DMS114 treated with DMSO at 0.1 percent for 48 hours (cell line): ENCODE results near the gene SETMAR.
A peak's percentile ranks its signal among the peaks of the same experiment; 100 is the strongest.
"Not testable (repeated sequence)": the region's sequence is repeated elsewhere in the genome, so short reads cannot be mapped to it uniquely, and the experiment has no call there.

Source experiments
- DNase-seq: peaks from one replicate; lab custom pipeline; 2025; ENCODE audit not compliant: unreplicated experiment; lab: John Stamatoyannopoulos, UW

Gene SETMAR

DNA sequence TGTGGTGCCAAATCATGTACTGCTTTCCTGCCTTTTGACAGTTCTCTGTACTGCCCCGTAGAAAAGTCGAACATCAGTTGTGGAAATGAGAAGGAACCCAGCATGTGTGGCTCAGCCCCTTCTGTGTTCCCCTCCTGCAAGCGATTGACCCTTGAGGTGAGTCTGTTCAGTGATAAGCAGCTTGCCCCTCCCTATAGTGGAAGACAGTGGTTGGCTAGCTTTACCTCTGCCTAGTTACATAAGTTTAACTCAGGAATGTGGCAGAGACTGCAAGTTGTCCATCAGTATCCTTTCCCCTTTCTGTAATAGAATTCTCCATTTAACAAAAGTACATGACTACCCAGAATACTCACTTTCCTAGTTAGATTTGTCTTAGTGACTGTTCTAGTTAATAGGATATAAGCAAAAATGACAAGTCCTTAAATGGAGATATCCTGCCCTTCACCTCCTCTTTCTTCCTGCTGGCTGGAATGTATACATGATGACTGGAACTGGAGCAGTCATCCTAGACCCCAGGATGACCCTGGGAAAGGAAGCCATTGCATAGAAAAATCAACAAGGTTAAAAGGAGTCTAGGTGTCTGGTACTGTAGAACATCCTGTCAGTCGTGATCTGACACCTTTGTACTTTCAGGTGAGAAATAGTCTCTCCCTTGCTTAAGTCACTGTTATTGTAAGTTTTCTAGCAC is 10.6 kb downstream of the SETMAR start:
- DNase-seq, result no peak

DNA sequence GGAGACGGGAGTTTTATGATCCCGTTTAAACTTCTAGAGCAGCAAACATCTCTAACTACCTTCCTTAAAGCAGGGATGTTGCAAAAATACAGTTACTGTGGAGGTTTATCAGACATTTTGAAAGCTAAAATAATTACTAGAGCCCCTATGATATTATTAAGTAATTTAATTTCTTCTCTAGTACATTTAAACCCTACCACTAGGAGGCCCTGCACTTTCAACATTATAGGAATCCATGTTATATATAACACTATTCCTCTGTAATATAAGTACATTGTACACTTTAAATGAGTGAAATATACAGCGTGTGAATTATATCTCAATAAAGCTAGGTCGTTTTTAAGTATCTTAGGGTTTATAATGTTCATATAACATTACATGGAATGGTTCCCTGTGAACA is 11.5 kb downstream of the SETMAR start:
- no peak for DNase-seq

GRCh38 chr3:4320096-4320911 is 17.1 kb downstream of the SETMAR start:
- no peak for DNase-seq

DNA sequence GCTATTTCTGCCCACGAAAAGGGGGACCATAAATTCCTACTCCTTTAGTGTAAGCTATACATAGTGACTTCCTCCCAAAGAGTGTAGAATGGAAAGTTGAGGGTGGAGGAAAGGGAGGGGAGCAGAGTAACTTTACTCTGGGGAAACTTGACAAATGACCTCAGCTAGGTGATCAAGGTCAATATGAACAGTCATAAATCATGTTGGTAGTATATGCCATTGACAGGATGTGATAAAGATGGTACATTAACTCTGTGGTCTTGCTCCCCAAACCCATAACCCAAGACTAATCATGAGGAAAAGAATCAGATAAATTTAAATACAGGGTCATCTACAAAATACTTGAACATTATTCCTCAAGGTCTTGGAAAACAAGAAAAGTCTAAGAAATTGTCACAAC is 18.6 kb downstream of the SETMAR start:
- DNase-seq, result no peak

DNA sequence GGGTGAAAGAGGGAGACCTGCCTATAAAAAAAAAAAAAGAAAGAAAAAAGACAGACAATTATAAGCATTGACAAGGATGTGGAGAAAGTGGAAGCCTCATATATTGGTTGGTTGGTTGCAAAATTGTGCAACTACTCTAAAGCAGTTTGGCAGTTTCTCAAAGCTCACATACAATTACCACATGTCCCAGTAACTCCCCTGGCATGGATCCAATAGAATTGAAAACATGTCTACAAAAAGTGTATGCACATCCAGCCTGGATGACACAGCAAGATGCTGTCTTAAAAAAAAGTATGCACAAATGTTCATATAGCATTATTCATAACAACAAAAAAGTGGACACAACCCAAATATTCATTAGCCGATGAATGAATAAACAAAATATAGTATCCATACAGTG is 19.5 kb downstream of the SETMAR start:
- DNase-seq, result no peak

DNA sequence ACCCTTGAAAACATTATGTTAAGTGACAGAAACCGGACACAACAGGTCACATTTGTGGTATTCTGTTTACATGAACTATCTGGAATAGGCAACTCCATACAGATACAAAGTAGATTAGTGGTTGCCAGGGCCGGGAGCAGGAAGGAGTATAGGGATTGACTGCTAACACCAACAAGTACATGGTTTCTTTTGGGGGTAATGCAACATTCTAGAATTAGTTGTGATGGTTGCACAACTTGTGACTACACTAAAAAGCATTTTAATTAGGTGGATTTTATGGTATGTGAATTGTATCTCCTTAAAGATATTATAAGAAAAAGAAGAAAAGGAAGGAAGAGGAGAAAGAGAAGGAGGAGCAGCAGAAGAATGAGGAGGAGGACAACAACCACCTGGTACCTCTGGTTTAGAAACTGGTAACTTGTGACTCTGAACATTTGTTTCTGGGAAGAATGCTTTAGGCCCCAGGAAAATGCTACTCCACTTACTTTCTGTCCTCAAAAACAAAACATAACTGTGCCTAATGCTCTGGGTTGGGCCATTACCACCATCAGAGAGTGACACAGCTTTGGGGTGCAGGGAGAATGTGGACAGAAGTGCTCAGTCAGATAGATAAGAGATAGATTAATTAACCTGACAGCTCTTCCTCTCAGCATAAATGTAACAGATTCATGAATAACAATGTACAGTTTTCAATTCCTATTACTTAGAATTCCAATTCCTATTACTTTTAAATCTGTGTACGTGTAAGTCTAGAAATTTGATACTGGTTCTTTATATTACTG is 20.3 kb downstream of the SETMAR start:
- no peak for DNase-seq

- no peak for DNase-seq
These were observed 23.7 kb downstream of the SETMAR start for GRCh38 chr3:4326868-4327267.

- DNase-seq, result not testable (repeated sequence)
These were observed 26.6 kb downstream of the SETMAR start for GRCh38 chr3:4329806-4330205.

GRCh38 chr3:4332111-4332510 is 28.9 kb downstream of the SETMAR start:
- DNase-seq, result no peak

- no peak for DNase-seq
These were observed 29.4 kb downstream of the SETMAR start for GRCh38 chr3:4332574-4332973.

- DNase-seq, result no peak
These were observed 29.8 kb downstream of the SETMAR start for GRCh38 chr3:4332991-4333390.

DNA sequence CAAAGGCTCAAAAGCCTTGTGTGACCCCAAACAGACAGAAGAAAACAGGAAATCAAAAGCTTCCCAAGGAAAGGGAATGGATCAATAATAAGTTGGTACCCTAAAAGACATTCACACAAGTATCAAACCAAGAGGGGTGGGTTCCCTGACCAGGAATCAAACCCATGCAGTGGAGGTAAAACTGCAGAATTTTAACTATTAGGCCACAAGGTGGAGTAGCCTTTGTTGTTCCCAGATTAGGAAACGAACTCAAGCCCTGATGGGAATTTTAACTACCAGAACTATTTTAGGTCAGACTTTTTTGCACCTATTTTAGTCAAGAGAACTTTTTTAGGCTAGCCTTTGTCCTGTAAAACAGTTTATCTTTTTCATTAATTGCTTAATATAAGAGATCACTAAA is 31.4 kb downstream of the SETMAR start:
- DNase-seq, result no peak

DNA sequence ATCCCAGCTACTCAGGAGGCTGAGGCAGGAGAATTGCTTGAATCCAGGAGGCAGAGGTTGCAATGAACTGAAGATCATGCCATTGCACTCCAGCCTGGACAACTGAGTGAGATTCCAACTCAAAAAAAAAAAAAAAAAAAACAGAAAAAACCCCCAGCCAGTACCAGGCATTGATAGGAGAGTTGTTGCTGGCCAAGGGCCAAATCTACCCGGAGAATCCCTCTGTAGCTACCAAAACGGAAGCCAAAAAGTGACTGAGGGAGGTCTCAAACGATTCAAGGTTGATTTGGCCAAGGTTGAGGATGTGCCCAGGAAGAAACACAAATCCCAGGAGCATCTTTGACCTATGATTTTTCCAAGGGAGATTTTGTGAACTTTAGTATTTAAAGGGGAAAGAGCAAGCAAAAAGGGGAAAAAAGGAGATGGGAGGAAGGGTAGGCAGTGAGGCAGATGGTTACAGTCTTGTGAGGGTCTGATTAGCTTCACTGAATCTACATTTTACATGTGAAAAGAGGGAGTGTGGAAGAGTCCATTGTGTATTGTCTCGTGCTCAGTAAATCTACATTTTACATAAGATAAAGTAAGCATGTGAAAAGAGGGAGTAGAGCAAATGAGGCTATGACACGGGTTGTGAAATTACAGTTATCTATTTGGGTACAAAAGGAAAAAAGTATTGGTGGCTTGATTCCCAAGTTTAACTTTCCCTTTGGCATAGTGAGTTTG is 32.8 kb downstream of the SETMAR start:
- DNase-seq, result no peak

GRCh38 chr3:4336850-4337546 is 33.8 kb downstream of the SETMAR start:
- DNase-seq, result no peak

GRCh38 chr3:4338751-4339150 is 35.6 kb downstream of the SETMAR start:
- no peak for DNase-seq

- DNase-seq, result no peak
These were observed 36.9 kb downstream of the SETMAR start for GRCh38 chr3:4340077-4340410.

DNA sequence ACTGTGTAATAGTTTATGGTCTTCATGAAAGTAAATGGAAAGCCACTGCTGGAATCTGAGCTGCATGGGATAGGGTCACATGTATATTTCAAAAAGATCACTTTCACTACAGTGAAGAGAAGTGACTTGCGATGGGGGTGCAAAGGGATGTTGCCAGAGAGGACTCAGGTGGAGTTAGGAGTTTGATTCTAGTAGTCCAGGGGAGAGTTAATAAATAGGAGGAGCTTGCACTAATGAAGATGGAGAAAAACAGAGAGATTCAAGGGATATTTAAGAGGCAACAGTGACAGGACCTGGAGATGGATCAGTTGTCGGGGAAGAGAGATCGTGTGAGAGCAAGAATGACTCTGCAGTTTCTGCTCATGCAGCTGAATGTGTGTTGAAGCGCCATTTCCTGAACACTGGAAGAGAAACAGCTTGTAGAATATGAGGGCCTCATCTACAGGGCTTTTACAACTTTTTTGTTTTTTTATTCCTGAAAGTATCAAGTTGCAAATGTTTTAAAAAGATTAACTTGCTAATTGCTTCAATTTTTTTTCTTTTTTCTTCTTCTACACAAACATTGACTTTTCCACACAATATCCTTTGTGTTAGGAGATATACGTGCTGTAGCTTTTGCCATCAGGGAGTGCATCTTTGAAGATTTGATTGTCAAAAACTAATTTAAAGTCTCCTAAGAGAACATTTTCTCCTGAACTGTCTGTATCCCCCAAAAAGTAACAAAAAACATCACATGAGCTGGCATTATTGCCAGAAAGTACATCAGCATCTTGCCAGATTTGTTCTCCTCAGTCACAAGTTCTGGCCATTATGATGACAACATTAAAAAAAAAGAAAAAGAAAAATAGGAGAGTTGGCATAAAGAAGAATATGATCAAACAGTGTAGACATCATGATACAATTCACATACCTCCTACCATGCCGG is 37.5 kb downstream of the SETMAR start:
- no peak for DNase-seq

DNA sequence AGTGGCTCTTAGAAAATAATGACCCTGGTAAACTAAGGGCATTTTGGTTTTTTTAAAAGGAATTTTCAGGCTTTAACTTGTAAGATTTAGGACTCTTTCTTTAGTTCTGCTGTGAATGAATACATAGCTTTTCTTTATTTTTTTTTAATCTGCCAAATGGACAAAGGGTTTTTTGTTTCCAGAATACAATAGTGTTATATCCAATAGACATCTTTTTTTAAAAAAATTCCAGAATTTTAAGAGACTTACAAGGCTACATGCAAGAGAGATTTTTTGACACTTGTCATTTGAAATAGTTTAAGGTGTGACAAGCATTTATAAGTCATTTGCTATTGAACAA is 38.1 kb downstream of the SETMAR start:
- no peak for DNase-seq

- no peak for DNase-seq
These were observed 40.1 kb downstream of the SETMAR start for GRCh38 chr3:4343258-4343657.

DNA sequence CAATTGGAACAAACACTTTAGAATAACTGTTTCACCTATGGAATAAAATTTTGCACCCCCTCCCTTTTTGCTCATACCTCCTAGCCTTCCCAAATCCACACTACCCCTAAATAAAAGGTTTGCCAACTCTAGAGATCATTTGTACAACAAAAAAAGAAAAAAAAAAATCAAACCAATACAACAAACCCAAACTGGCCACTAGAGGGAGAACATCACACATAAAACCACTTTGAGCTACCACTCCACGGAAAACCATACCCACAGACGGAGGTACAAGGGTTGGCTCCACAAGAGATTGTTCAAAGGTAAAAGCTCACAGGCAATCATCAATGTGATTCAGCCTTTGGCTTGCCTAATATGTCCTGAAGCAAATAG is 47.6 kb downstream of the SETMAR start:
- peak; percentile 62 for DNase-seq
